ENCODE results near the gene SLC45A3. TPM values are rescaled to one million over a fixed set of nuclear protein-coding genes. Genes with fewer than 3 reads are reported as not detected.

SLC45A3 gene
- total and polyA plus RNA-seq, 2 donors (not counting 1 experiment from before 2014, with no cell fraction given): 0.90 to 1.5 TPM

- no peak overlapping the region for H3K27ac ChIP-seq (ENCODE audit: insufficient read depth, low read length)
- TF ChIP-seq CTCF (conservative IDR thresholded peaks at IDR 0.05 in 1 of 2, IDR thresholded peaks at IDR 0.05 in 1 of 2; ENCODE audit: low read depth in 1 of 2, low read length in 2 of 2) (peak; percentile 89 to 90), EZH2 (IDR thresholded peaks at IDR 0.05; ENCODE audit: low read length, missing control alignments) (no peak)
- H3K9ac ChIP-seq (ENCODE audit: insufficient read depth, low read length): no peak overlapping the region
- no peaks in the 10 kb centered on the region for H3K4me1 ChIP-seq (ENCODE audit: control insufficient read depth, extremely low read depth, insufficient read depth, low read length)
- no peaks in the 10 kb centered on the region for H4K20me1 ChIP-seq (ENCODE audit: control insufficient read depth, extremely low read depth, insufficient read depth, low read length)
- H3K4me2 ChIP-seq (ENCODE audit: extremely low read depth, insufficient read depth, low read length): no peak overlapping the region
- H2AFZ ChIP-seq (ENCODE audit: low read length): no peak overlapping the region
- no peaks in the 10 kb centered on the region for H3K27me3 ChIP-seq (ENCODE audit: control insufficient read depth, insufficient read depth, low read length)
- no peaks in the 10 kb centered on the region for H3K79me2 ChIP-seq (ENCODE audit: control insufficient read depth, insufficient read depth, low read length)
- no peaks in the 10 kb centered on the region for H3K36me3 ChIP-seq (ENCODE audit: control insufficient read depth, insufficient read depth, low read length)
- H3K9me3 ChIP-seq (ENCODE audit: control insufficient read depth, insufficient read depth, low read depth, low read length): no peaks in the 10 kb centered on the region
- H3K4me3 ChIP-seq (replicated peaks in 1 of 4; ENCODE audit: control extremely low read depth in 1 of 4, insufficient read depth in 1 of 4, low read depth in 3 of 4, low read length in 4 of 4): no peak overlapping the region
- DNase-seq (ENCODE audit: low read depth in 2 of 2): peak; percentile 43 to 55
Observed at GRCh38 chr1:205658943-205659581, 21.2 kb downstream of the SLC45A3 start.

GRCh38 chr1:205656236-205656635 is 24.1 kb downstream of the SLC45A3 start:
- TF ChIP-seq EZH2 (IDR thresholded peaks at IDR 0.05; ENCODE audit: low read length, missing control alignments) (no peak), CTCF (conservative IDR thresholded peaks at IDR 0.05 in 1 of 2, IDR thresholded peaks at IDR 0.05 in 1 of 2; ENCODE audit: low read depth in 1 of 2, low read length in 2 of 2) (no peak)
- no peak overlapping the region for H3K9ac ChIP-seq (ENCODE audit: insufficient read depth, low read length)
- no peak overlapping the region for H3K4me2 ChIP-seq (ENCODE audit: extremely low read depth, insufficient read depth, low read length)
- peak; percentile 32 to 56 for DNase-seq (ENCODE audit: low read depth in 2 of 2)
- H3K27ac ChIP-seq (ENCODE audit: insufficient read depth, low read length): no peak overlapping the region
- no peak overlapping the region for H2AFZ ChIP-seq (ENCODE audit: low read length)
- H3K36me3 ChIP-seq (ENCODE audit: control insufficient read depth, insufficient read depth, low read length): no peaks in the 10 kb centered on the region
- no peaks in the 10 kb centered on the region for H3K27me3 ChIP-seq (ENCODE audit: control insufficient read depth, insufficient read depth, low read length)
- no peak overlapping the region for H3K4me3 ChIP-seq (replicated peaks in 1 of 4; ENCODE audit: control extremely low read depth in 1 of 4, insufficient read depth in 1 of 4, low read depth in 3 of 4, low read length in 4 of 4)
- no peaks in the 10 kb centered on the region for H4K20me1 ChIP-seq (ENCODE audit: control insufficient read depth, extremely low read depth, insufficient read depth, low read length)
- no peaks in the 10 kb centered on the region for H3K79me2 ChIP-seq (ENCODE audit: control insufficient read depth, insufficient read depth, low read length)
- H3K4me1 ChIP-seq (ENCODE audit: control insufficient read depth, extremely low read depth, insufficient read depth, low read length): no peaks in the 10 kb centered on the region
- no peaks in the 10 kb centered on the region for H3K9me3 ChIP-seq (ENCODE audit: control insufficient read depth, insufficient read depth, low read depth, low read length)

GRCh38 chr1:205652984-205653383 is 27.3 kb downstream of the SLC45A3 start:
- Histone ChIP-seq H2AFZ (ENCODE audit: low read length) (no peak overlapping the region), H3K27ac (ENCODE audit: insufficient read depth, low read length) (no peak overlapping the region), H3K79me2 (ENCODE audit: control insufficient read depth, insufficient read depth, low read length) (no peaks in the 10 kb centered on the region), H3K4me3 (replicated peaks in 1 of 4; ENCODE audit: control extremely low read depth in 1 of 4, insufficient read depth in 1 of 4, low read depth in 3 of 4, low read length in 4 of 4) (no peak overlapping the region), H4K20me1 (ENCODE audit: control insufficient read depth, extremely low read depth, insufficient read depth, low read length) (no peaks in the 10 kb centered on the region), H3K4me1 (ENCODE audit: control insufficient read depth, extremely low read depth, insufficient read depth, low read length) (no peaks in the 10 kb centered on the region), H3K27me3 (ENCODE audit: control insufficient read depth, insufficient read depth, low read length) (no peaks in the 10 kb centered on the region), H3K36me3 (ENCODE audit: control insufficient read depth, insufficient read depth, low read length) (no peaks in the 10 kb centered on the region), H3K9ac (ENCODE audit: insufficient read depth, low read length) (no peak overlapping the region), H3K4me2 (ENCODE audit: extremely low read depth, insufficient read depth, low read length) (no peak overlapping the region), H3K9me3 (ENCODE audit: control insufficient read depth, insufficient read depth, low read depth, low read length) (no peaks in the 10 kb centered on the region)
- no peak for TF ChIP-seq EZH2 (IDR thresholded peaks at IDR 0.05; ENCODE audit: low read length, missing control alignments)
- TF ChIP-seq CTCF (conservative IDR thresholded peaks at IDR 0.05 in 1 of 2, IDR thresholded peaks at IDR 0.05 in 1 of 2; ENCODE audit: low read depth in 1 of 2, low read length in 2 of 2): no peak
- DNase-seq (ENCODE audit: low read depth in 2 of 2): no peak

Measured in fibroblast of lung (primary cell).